ENCODE results near the gene FAP. TPM values are rescaled to one million over a fixed set of nuclear protein-coding genes. Genes with fewer than 3 reads are reported as not detected.

FAP gene
- total and polyA plus RNA-seq, 2 of the 4 experiments (the other 2 are of a cell fraction): 71.0 to 95.0 TPM

- Histone ChIP-seq H3K23ac (ENCODE audit: low read depth, low read length) (peak overlapping the region; percentile 26; the same call in 1 of the 2 replicates), H3K9me1 (ENCODE audit: insufficient read depth, low read length) (peaks cover 3% of the 10 kb centered on the region), H2BK15ac (ENCODE audit: low read depth, low read length) (peak overlapping the region; percentile 43; the same call in 1 of the 3 replicates), H3K18ac (ENCODE audit: low read depth, low read length) (peak overlapping the region; percentile 98; the same call in 1 of the 2 replicates), H2BK5ac (ENCODE audit: low read depth, low read length, poor library complexity, severe bottlenecking) (peak overlapping the region; percentile 85), H3K4me3 (ENCODE audit: insufficient read depth, low read depth, low read length) (no peak overlapping the region), H3K9ac (ENCODE audit: low read depth, low read length) (0 out of 2 replicates have a peak overlapping the region, but pooled peaks have one; percentile 42), H3K27ac (ENCODE audit: insufficient read depth, low read length) (peak overlapping the region; percentile 93; the same call in 1 of the 2 replicates), H3K36me3 (ENCODE audit: control insufficient read depth, insufficient read depth, low read length) (peaks cover 15% of the 10 kb centered on the region), H4K8ac (ENCODE audit: low read depth in 2 of 2, low read length in 2 of 2) (peak overlapping the region; percentile 29 to 58; a peak in 3 of 4 replicates), H3K4ac (ENCODE audit: low read depth, low read length) (peak overlapping the region; percentile 73), H3K4me2 (ENCODE audit: low read depth, low read length) (peak overlapping the region; percentile 80), H3K9me3 (ENCODE audit: control insufficient read depth, insufficient read depth, low read length) (peaks cover 4% of the 10 kb centered on the region; the same call in 1 of the 2 replicates), H2BK20ac (ENCODE audit: low read depth, low read length) (no peak overlapping the region), H4K5ac (ENCODE audit: low read depth, low read length) (peak overlapping the region; percentile 95; the same call in 1 of the 2 replicates), H3K56ac (ENCODE audit: extremely low read depth, insufficient read depth, low read length) (no peak overlapping the region), H4K91ac (ENCODE audit: insufficient read depth, low read depth, low read length) (peak overlapping the region; percentile 39; the same call in 1 of the 2 replicates), H2AK5ac (ENCODE audit: low read depth, low read length) (no peak overlapping the region), H2AK9ac (replicated peaks; ENCODE audit: low read depth, low read length, poor library complexity) (no peak overlapping the region), H3K27me3 (ENCODE audit: control insufficient read depth, insufficient read depth, low read length) (no peaks in the 10 kb centered on the region), H2AFZ (replicated peaks; ENCODE audit: low read length, poor library complexity) (no peak overlapping the region), H3K79me1 (ENCODE audit: low read depth in 1 of 2, low read length in 2 of 2) (peaks cover 2 to 37% of the 10 kb centered on the region in 2 experiments; a peak in 3 of 4 replicates), H3K14ac (replicated peaks; ENCODE audit: low read depth, low read length) (no peak overlapping the region), H2BK120ac (ENCODE audit: low read depth, low read length) (peak overlapping the region; percentile 58; the same call in 1 of the 2 replicates), H4K20me1 (ENCODE audit: insufficient read depth, low read length) (no peaks in the 10 kb centered on the region), H3K4me1 (ENCODE audit: control insufficient read depth, insufficient read depth, low read length) (peaks cover 11% of the 10 kb centered on the region)
- peak; percentile 78 for ATAC-seq (ENCODE audit: low read depth)
- peak; percentile 76 for DNase-seq
- WGBS, 2 experiments (ENCODE audit: extremely low coverage in 2 of 2, insufficient read length in 1 of 2): no CpG with 5 or more reads among the region's 1 CpG
- intact Hi-C loops (cut with micrococcal nuclease) (no loop called here), in situ Hi-C loops (cut with MboI; ENCODE audit: low sequenced_read_pairs) (no loop called here), dilution Hi-C loops (cut with HindIII; ENCODE audit: low sequenced_read_pairs, unreplicated experiment) (no loop called here)
- POLR2A ChIA-PET (ENCODE audit: unreplicated experiment): no interaction called here
- CTCF ChIA-PET: interaction anchor here (1.3 kb wide), 3 partner anchors 9 to 67 kb away, joined by 3 to 4 read pairs (median 4); no protein-coding TSS in a partner anchor
- peak; percentile 96 for TF ChIP-seq CEBPB (IDR thresholded peaks at IDR 0.05; ENCODE audit: low read depth, low read length)
- TF ChIP-seq FOS (IDR thresholded peaks at IDR 0.05; ENCODE audit: low read depth, low read length): peak; percentile 43; the same call in 1 of the 2 replicates
- no peak for TF ChIP-seq CHD1 (IDR thresholded peaks at IDR 0.05; ENCODE audit: low read depth, low read length)
- peak; percentile 60 for TF ChIP-seq BHLHE40 (IDR thresholded peaks at IDR 0.05; ENCODE audit: low read depth, low read length)
- TF ChIP-seq, protein P1, sequence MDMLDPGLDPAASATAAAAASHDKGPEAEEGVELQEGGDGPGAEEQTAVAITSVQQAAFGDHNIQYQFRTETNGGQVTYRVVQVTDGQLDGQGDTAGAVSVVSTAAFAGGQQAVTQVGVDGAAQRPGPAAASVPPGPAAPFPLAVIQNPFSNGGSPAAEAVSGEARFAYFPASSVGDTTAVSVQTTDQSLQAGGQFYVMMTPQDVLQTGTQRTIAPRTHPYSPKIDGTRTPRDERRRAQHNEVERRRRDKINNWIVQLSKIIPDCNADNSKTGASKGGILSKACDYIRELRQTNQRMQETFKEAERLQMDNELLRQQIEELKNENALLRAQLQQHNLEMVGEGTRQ (IDR thresholded peaks at IDR 0.05; ENCODE audit: low read depth, low read length): no peak
- no TSS peak for BruUV-seq (replicated peaks)
These were observed 10.0 kb downstream of the FAP start for GRCh38 chr2:162233197-162233596.

Data from IMR-90 (cell line).